K562 (cell line): ENCODE data around the gene CCDC159. TPM values are rescaled to one million over a fixed set of nuclear protein-coding genes. Genes with fewer than 3 reads are reported as not detected.

Experiments used
- BMI1 ChIP-seq: fragments of 150-350 bp; IDR thresholded peaks from 2 replicates; pipeline ENCODE4 v1.6.1; 2014; ENCODE audit warnings: low read length
- ESRRA ChIP-seq: fragments of 450-650 bp; IDR thresholded peaks from 2 replicates; pipeline ENCODE4 v1.6.1; 2014; ENCODE audit warnings: low read depth, mild to moderate bottlenecking, moderate library complexity, borderline replicate concordance
- HCFC1 ChIP-seq: IDR thresholded peaks from 2 replicates; pipeline ENCODE4 v1.6.1; 2012; ENCODE audit warnings: low read depth, low read length, improper control_type of control experiment
- KLF6 ChIP-seq: fragments of 250-450 bp; sonication (Bioruptor Pico); IDR thresholded peaks from 2 replicates; pipeline ENCODE4 v1.4.0; 2020; ENCODE audit warnings: mild to moderate bottlenecking, moderate library complexity, borderline replicate concordance
- MEIS2 ChIP-seq: fragments of 450-650 bp; IDR thresholded peaks from 2 replicates; pipeline ENCODE4 v1.6.1; 2014; ENCODE audit warnings: mild to moderate bottlenecking; ENCODE audit not compliant: partially characterized antibody
- MTA2 ChIP-seq: fragments of 450-650 bp; IDR thresholded peaks from 2 replicates; pipeline ENCODE4 v1.6.1; 2016; ENCODE audit warnings: low read depth
- NFIX ChIP-seq: fragments of 250-450 bp; sonication (Bioruptor Pico); IDR thresholded peaks from 2 replicates; pipeline ENCODE4 v1.4.0; 2020; ENCODE audit warnings: low read depth, mild to moderate bottlenecking, moderate library complexity
- PML ChIP-seq: IDR thresholded peaks from 2 replicates; pipeline ENCODE4 v1.6.1; 2012; ENCODE audit warnings: low read length, inconsistent platforms
- SAP30 ChIP-seq: fragments of 200-600 bp; sonication (generic); IDR thresholded peaks from 2 replicates; pipeline ENCODE4 v1.6.1; 2012; ENCODE audit warnings: borderline replicate concordance, low read depth, mild to moderate bottlenecking, moderate library complexity, low read length, control low read depth, inconsistent platforms; ENCODE audit not compliant: insufficient read depth, poor library complexity, severe bottlenecking
- SMARCE1 ChIP-seq: fragments of 450-650 bp; IDR thresholded peaks from 2 replicates; pipeline ENCODE4 v1.7.1; 2016; ENCODE audit warnings: mild to moderate bottlenecking
- SP1 ChIP-seq: sonication (generic); formaldehyde crosslinking; IDR thresholded peaks from 2 replicates; pipeline ENCODE4 v1.8.1; 2022; ENCODE audit warnings: mild to moderate bottlenecking, missing genetic modification reagents
- TAF1 ChIP-seq: IDR thresholded peaks from 2 replicates; pipeline ENCODE4 v1.6.1; 2011; ENCODE audit warnings: mild to moderate bottlenecking, low read length, moderate library complexity; ENCODE audit not compliant: insufficient read depth, control insufficient read depth, severe bottlenecking; ENCODE audit errors: extremely low read depth
- TAL1 ChIP-seq: fragments of 450-650 bp; IDR thresholded peaks from 2 replicates; pipeline ENCODE4 v1.6.1; 2016; ENCODE audit warnings: mild to moderate bottlenecking
- ZNF140 ChIP-seq: fragments of 250-450 bp; sonication (Bioruptor Pico); IDR thresholded peaks from 2 replicates; pipeline ENCODE4 v1.8.0; 2021; ENCODE audit warnings: moderate library complexity, mild to moderate bottlenecking, inconsistent platforms
- ZNF232 ChIP-seq: sonication (generic); formaldehyde crosslinking; IDR thresholded peaks from 2 replicates; pipeline ENCODE4 v1.8.0; 2022; ENCODE audit warnings: mild to moderate bottlenecking, missing genetic modification reagents
- ZNF253 ChIP-seq: fragments of 250-450 bp; sonication (Bioruptor Pico); conservative IDR thresholded peaks from 2 replicates; pipeline ENCODE4 v1.6.1; 2021; ENCODE audit warnings: mild to moderate bottlenecking
- ZNF699 ChIP-seq: fragments of 250-450 bp; sonication (Bioruptor Pico); IDR thresholded peaks from 2 replicates; pipeline ENCODE4 v1.8.0; 2021; ENCODE audit warnings: mild to moderate bottlenecking, moderate library complexity; ENCODE audit not compliant: insufficient replicate concordance
- ZSCAN32 ChIP-seq: fragments of 450-650 bp; formaldehyde crosslinking; IDR thresholded peaks from 2 replicates; pipeline ENCODE4 v1.4.0; 2020; ENCODE audit warnings: mild to moderate bottlenecking, moderate library complexity
- polyA plus RNA-seq, 8 experiments: library from polyadenylated mRNA; depleted of rRNA in 4 of 8; stranded (reverse) in 5 of 8; unstranded in 3 of 8; fragments of >200 nt; fragmentation: Nextera tagmentation in 2 of 8; fragmentation: Illumina TruSeq in 1 of 8; extraction: Ambion mirVana in 2 of 8; extraction: Trizol in 1 of 8; gene quantifications; 2 replicates each; pipeline versions ENCODE4 v1.2.1 to v1.2.3, GENCODE V29; 2011 to 2014; ENCODE audit warnings: inconsistent platforms in 1 of 8, missing spikeins in 1 of 8
- total RNA-seq, 7 experiments: library from RNA; depleted of rRNA in 6 of 7; stranded (reverse); fragments of >200 nt in 6 of 7; fragmentation: Illumina TruSeq in 2 of 7; extraction: Trizol in 2 of 7; gene quantifications; 2 replicates each; pipeline versions ENCODE4 v1.2.1 to v1.2.3, GENCODE V29; 2011 to 2021; ENCODE audit warnings: low replicate concordance in 1 of 7
- TF ChIP-seq, protein P1 (sequence below): fragments of 250-450 bp; sonication (Bioruptor Pico); IDR thresholded peaks from 2 replicates; pipeline ENCODE4 v1.4.0; 2020
- TF ChIP-seq, protein P2 (sequence below), 2 experiments: fragments of 450-650 bp; IDR thresholded peaks; 2 replicates each; pipeline ENCODE4 v1.6.1; 2018; ENCODE audit warnings: mild to moderate bottlenecking in 2 of 2, low read depth in 1 of 2; ENCODE audit not compliant: partially characterized antibody in 2 of 2
- TF ChIP-seq, protein P3 (sequence below): sonication (generic); formaldehyde crosslinking; IDR thresholded peaks from 2 replicates; pipeline ENCODE4 v1.8.1; 2023; ENCODE audit warnings: mild to moderate bottlenecking, missing genetic modification reagents, moderate library complexity
- TF ChIP-seq, protein P4 (sequence below): fragments of 250-450 bp; sonication (Bioruptor Pico); IDR thresholded peaks from 2 replicates; pipeline ENCODE4 v1.6.1; 2021; ENCODE audit warnings: mild to moderate bottlenecking

The CCDC159 gene
- total and polyA plus RNA-seq, 9 of the 15 experiments (the other 6 are each of a cell fraction or from before 2014, with no cell fraction given): 0.68 to 10.1 (median 4.7) TPM

DNA sequence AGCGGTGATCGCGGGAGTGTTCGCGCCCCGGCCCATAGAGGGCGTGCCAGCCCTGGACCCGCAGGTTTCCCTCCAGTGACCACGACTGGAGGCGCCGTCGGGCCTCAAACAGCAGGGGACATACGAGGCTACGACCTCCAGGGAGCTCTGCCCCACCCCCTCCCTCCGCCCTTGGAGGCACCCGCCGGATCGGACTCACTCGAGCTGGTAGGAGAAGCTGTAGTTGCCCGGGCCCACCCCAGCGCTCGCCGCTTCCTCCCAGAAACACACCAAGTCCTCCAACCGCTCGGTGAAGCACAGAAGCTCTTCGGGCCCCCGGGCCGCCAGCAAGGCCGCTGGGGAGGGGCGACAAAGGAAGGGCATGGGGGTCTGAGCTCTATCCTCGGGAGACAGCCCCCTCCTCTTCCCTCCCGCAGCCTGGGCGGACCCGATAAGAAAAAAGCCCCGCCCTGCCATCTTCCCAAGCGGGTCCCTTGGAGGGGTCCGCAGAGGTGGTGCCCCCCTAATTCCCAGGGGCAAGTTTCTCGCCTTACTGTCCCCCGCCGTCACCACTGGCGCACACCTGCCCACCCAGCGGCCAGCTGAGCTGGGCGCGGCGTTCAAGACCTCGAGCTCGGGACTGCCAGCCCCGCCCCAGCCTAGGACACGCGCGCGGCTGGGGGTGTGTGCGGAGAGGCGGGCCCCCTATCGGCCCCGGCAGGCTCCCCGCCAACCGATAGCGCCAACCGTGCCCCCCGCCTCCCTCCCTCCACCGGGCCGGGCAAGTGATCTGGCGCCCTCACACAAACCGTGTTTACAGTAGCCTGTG lies 36.8 kb downstream of the CCDC159 start (continued):
- TF ChIP-seq, protein P1, sequence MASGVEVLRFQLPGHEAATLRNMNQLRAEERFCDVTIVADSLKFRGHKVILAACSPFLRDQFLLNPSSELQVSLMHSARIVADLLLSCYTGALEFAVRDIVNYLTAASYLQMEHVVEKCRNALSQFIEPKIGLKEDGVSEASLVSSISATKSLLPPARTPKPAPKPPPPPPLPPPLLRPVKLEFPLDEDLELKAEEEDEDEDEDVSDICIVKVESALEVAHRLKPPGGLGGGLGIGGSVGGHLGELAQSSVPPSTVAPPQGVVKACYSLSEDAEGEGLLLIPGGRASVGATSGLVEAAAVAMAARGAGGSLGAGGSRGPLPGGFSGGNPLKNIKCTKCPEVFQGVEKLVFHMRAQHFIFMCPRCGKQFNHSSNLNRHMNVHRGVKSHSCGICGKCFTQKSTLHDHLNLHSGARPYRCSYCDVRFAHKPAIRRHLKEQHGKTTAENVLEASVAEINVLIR (CRISPR knock-in tag): no peak
- TF ChIP-seq SMARCE1: 0 out of 2 replicates have a peak, but pooled peaks have one; percentile 20
- TF ChIP-seq ZNF253: no peak
- TF ChIP-seq, protein P2, sequence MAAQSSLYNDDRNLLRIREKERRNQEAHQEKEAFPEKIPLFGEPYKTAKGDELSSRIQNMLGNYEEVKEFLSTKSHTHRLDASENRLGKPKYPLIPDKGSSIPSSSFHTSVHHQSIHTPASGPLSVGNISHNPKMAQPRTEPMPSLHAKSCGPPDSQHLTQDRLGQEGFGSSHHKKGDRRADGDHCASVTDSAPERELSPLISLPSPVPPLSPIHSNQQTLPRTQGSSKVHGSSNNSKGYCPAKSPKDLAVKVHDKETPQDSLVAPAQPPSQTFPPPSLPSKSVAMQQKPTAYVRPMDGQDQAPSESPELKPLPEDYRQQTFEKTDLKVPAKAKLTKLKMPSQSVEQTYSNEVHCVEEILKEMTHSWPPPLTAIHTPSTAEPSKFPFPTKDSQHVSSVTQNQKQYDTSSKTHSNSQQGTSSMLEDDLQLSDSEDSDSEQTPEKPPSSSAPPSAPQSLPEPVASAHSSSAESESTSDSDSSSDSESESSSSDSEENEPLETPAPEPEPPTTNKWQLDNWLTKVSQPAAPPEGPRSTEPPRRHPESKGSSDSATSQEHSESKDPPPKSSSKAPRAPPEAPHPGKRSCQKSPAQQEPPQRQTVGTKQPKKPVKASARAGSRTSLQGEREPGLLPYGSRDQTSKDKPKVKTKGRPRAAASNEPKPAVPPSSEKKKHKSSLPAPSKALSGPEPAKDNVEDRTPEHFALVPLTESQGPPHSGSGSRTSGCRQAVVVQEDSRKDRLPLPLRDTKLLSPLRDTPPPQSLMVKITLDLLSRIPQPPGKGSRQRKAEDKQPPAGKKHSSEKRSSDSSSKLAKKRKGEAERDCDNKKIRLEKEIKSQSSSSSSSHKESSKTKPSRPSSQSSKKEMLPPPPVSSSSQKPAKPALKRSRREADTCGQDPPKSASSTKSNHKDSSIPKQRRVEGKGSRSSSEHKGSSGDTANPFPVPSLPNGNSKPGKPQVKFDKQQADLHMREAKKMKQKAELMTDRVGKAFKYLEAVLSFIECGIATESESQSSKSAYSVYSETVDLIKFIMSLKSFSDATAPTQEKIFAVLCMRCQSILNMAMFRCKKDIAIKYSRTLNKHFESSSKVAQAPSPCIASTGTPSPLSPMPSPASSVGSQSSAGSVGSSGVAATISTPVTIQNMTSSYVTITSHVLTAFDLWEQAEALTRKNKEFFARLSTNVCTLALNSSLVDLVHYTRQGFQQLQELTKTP (IDR thresholded peaks at IDR 0.05; ENCODE audit: low read depth in 1 of 2, partially characterized antibody in 2 of 2): peak in 1 of 2 experiments; percentile 41
- TF ChIP-seq KLF6 (CRISPR knock-in tag): no peak
- TF ChIP-seq ESRRA: peak; percentile 93
- no peak for TF ChIP-seq ZSCAN32 (CRISPR knock-in tag)
- no peak for TF ChIP-seq SAP30
- TF ChIP-seq, protein P3, sequence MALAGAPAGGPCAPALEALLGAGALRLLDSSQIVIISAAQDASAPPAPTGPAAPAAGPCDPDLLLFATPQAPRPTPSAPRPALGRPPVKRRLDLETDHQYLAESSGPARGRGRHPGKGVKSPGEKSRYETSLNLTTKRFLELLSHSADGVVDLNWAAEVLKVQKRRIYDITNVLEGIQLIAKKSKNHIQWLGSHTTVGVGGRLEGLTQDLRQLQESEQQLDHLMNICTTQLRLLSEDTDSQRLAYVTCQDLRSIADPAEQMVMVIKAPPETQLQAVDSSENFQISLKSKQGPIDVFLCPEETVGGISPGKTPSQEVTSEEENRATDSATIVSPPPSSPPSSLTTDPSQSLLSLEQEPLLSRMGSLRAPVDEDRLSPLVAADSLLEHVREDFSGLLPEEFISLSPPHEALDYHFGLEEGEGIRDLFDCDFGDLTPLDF (CRISPR knock-in tag): no peak
- no peak; the same call in 1 of the 2 replicates for TF ChIP-seq MTA2
- no peak for TF ChIP-seq ZNF699 (CRISPR knock-in tag)
- no peak for TF ChIP-seq ZNF232 (CRISPR knock-in tag)
- no peak for TF ChIP-seq NFIX (CRISPR knock-in tag)
- peak; percentile 2; the same call in 1 of the 2 replicates for TF ChIP-seq SP1 (CRISPR knock-in tag)
- no peak for TF ChIP-seq ZNF140 (CRISPR knock-in tag)
- TF ChIP-seq, protein P4, sequence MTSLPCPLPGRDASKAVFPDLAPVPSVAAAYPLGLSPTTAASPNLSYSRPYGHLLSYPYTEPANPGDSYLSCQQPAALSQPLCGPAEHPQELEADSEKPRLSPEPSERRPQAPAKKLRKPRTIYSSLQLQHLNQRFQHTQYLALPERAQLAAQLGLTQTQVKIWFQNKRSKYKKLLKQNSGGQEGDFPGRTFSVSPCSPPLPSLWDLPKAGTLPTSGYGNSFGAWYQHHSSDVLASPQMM: no peak
- peak; percentile 45; the same call in 1 of the 2 replicates for TF ChIP-seq PML
- peak; percentile 5 for TF ChIP-seq TAF1
- peak; percentile 46 for TF ChIP-seq HCFC1
- TF ChIP-seq MEIS2: no peak
- TF ChIP-seq TAL1: peak; percentile 48
- TF ChIP-seq BMI1: no peak
